CD4-positive, alpha-beta T cell (primary cell): ENCODE data around the gene MCUB. TPM values are rescaled to one million over a fixed set of nuclear protein-coding genes. Genes with fewer than 3 reads are reported as not detected.

Source experiments
- ATAC-seq: fragments of 200-7000 bp; cut with Tn5 transposase; one replicate; pipeline ENCODE4 v1.10.0; 2022; ENCODE audit warnings: mild to moderate bottlenecking; ENCODE audit not compliant: poor library complexity
- CTCF ChIA-PET: fragments of 350-600 bp; sonication (Branson Sonifier 250); formaldehyde crosslinking; loops from one replicate; lab custom pipeline; 2021; ENCODE audit warnings: antibody characterized with exemption, inconsistent platforms; lab: Charles Lee
- POLR2A ChIA-PET: fragments of 350-600 bp; sonication (Branson Sonifier 250); formaldehyde crosslinking; loops from one replicate; lab custom pipeline; 2021; ENCODE audit warnings: antibody characterized with exemption, inconsistent platforms; lab: Charles Lee
- DNase-seq, 14 experiments: peaks; one replicate each; pipeline ENCODE4 v3.0.0-alpha.2; 2013 to 2020; ENCODE audit warnings: mixed read lengths in 2 of 14
- H3K27ac ChIP-seq, 2 donors: one replicate each; pipeline versions ENCODE4 v1.5.1 to v1.7.0; 2013; ENCODE audit warnings: low read length in 2 of 2, low read depth in 1 of 2, mild to moderate bottlenecking in 1 of 2
- H3K27me3 ChIP-seq, 2 experiments: 1 replicate in 1 of 2; 2 replicates in 1 of 2; pipeline versions ENCODE4 v1.6.1 to v1.7.0; 2013; ENCODE audit warnings: low read length in 2 of 2, control low read depth in 1 of 2, mild to moderate bottlenecking in 1 of 2, moderate library complexity in 1 of 2; ENCODE audit not compliant: insufficient read depth in 2 of 2, control insufficient read depth in 1 of 2
- H3K36me3 ChIP-seq: one replicate; pipeline ENCODE4 v1.6.1; 2013; ENCODE audit warnings: low read length, control low read depth; ENCODE audit not compliant: insufficient read depth
- H3K4me1 ChIP-seq: one replicate; pipeline ENCODE4 v1.6.1; 2013; ENCODE audit warnings: low read length, control low read depth; ENCODE audit not compliant: insufficient read depth
- H3K4me3 ChIP-seq: one replicate; pipeline ENCODE4 v1.5.1; 2013; ENCODE audit warnings: mild to moderate bottlenecking, low read length, moderate library complexity
- H3K9me3 ChIP-seq, 2 experiments: 1 replicate in 1 of 2; 2 replicates in 1 of 2; pipeline versions ENCODE4 v1.6.1 to v1.7.0; 2013; ENCODE audit warnings: low read length in 2 of 2, mild to moderate bottlenecking in 2 of 2, control low read depth in 1 of 2, moderate library complexity in 1 of 2; ENCODE audit not compliant: control insufficient read depth in 1 of 2, insufficient read depth in 1 of 2
- H3K27ac Mint-ChIP-seq: one replicate; pipeline ENCODE4 v1.8.0; 2020; ENCODE audit warnings: mixed read lengths
- H3K27me3 Mint-ChIP-seq: one replicate; pipeline ENCODE4 v1.8.0; 2021; ENCODE audit warnings: mixed read lengths
- H3K36me3 Mint-ChIP-seq: one replicate; pipeline ENCODE4 v1.8.0; 2021; ENCODE audit warnings: low read depth, mixed read lengths
- H3K4me1 Mint-ChIP-seq: one replicate; pipeline ENCODE4 v1.8.0; 2021; ENCODE audit warnings: low read depth, mixed read lengths
- H3K4me3 Mint-ChIP-seq: one replicate; pipeline ENCODE4 v1.8.0; 2020; ENCODE audit warnings: mild to moderate bottlenecking, mixed read lengths
- H3K9me3 Mint-ChIP-seq: one replicate; pipeline ENCODE4 v1.8.0; 2020; ENCODE audit warnings: mixed read lengths
- CTCF ChIP-seq: fragments of 200-600 bp; IDR thresholded peaks from one replicate; pipeline ENCODE4 v1.8.0; 2022; ENCODE audit warnings: antibody characterized with exemption, mild to moderate bottlenecking
- intact Hi-C, 2 experiments: fragments of 100-400 bp; cut with DNase I in 1 of 2; cut with micrococcal nuclease in 1 of 2; formaldehyde crosslinking; loops; one replicate each; pipeline versions ENCODE4 v1.15.1 to v1.9.0; 2023 to 2025; cut with DNase I, micrococcal nuclease
- total RNA-seq, 174 experiments: library from RNA in 2 of 174; stranded (reverse) in 2 of 174; gene quantifications; one replicate each; pipeline ENCODE4 v1.2.3 and lab custom pipeline; 2021 to 2026

Gene MCUB
- total RNA-seq, 2 experiments from 2014 or later: 98.1 to 108 TPM

GRCh38 chr4:109608879-109609278, 48.8 kb downstream of the MCUB start:
- Histone ChIP-seq H3K4me1 (peaks cover 24% of the 10 kb centered on the region), H3K27me3 (no peaks in the 10 kb centered on the region), H3K27ac (no peak overlapping the region), H3K9me3 (peaks cover 16 to 23% of the 10 kb centered on the region in 2 experiments), H3K4me3 (no peak overlapping the region), H3K36me3 (peaks cover 30% of the 10 kb centered on the region)
- Mint-ChIP-seq H3K4me1 (peaks cover 89% of the 10 kb centered on the region), H3K9me3 (peaks cover 17% of the 10 kb centered on the region), H3K27ac (peak overlapping the region; percentile 74), H3K4me3 (peak overlapping the region; percentile 73), H3K27me3 (no peaks in the 10 kb centered on the region), H3K36me3 (peaks cover 95% of the 10 kb centered on the region)
- CTCF ChIA-PET: no interaction called here
- POLR2A ChIA-PET: no interaction called here
- intact Hi-C loops: no loop called here
- no peak for TF ChIP-seq CTCF
- ATAC-seq: no peak
- no peak for DNase-seq

GRCh38 chr4:109609431-109609830, 49.4 kb downstream of the MCUB start:
- no peak for DNase-seq
- Histone ChIP-seq H3K27ac (no peak overlapping the region), H3K36me3 (peaks cover 27% of the 10 kb centered on the region), H3K4me1 (peaks cover 24% of the 10 kb centered on the region), H3K27me3 (no peaks in the 10 kb centered on the region), H3K9me3 (peaks cover 16 to 23% of the 10 kb centered on the region in 2 experiments), H3K4me3 (no peak overlapping the region)
- ATAC-seq: no peak
- Mint-ChIP-seq H3K9me3 (peaks cover 16% of the 10 kb centered on the region), H3K4me3 (peak overlapping the region; percentile 30), H3K4me1 (peaks cover 89% of the 10 kb centered on the region), H3K27me3 (no peaks in the 10 kb centered on the region), H3K36me3 (peaks cover 95% of the 10 kb centered on the region), H3K27ac (peak overlapping the region; percentile 74)
- intact Hi-C loops: no loop called here
- TF ChIP-seq CTCF: no peak
- ChIA-PET CTCF (no interaction called here), POLR2A (no interaction called here)

GRCh38 chr4:109610489-109610888, 50.4 kb downstream of the MCUB start:
- Histone ChIP-seq H3K27me3 (no peaks in the 10 kb centered on the region), H3K36me3 (peaks cover 27% of the 10 kb centered on the region), H3K4me1 (peaks cover 24% of the 10 kb centered on the region), H3K27ac (no peak overlapping the region), H3K9me3 (peaks cover 16 to 23% of the 10 kb centered on the region in 2 experiments), H3K4me3 (no peak overlapping the region)
- Mint-ChIP-seq H3K36me3 (peaks cover 92% of the 10 kb centered on the region), H3K4me3 (no peak overlapping the region), H3K27ac (peak overlapping the region; percentile 56), H3K9me3 (peaks cover 11% of the 10 kb centered on the region), H3K27me3 (no peaks in the 10 kb centered on the region), H3K4me1 (peaks cover 86% of the 10 kb centered on the region)
- ChIA-PET POLR2A (no interaction called here), CTCF (no interaction called here)
- no peak for ATAC-seq
- DNase-seq: no peak
- TF ChIP-seq CTCF: no peak
- intact Hi-C loops: loop anchor here (5.0 kb wide), 2 partner anchors 37 to 42 kb away; no protein-coding TSS in a partner anchor
